BJ (cell line): ENCODE measurements around the gene LOX. TPM values are rescaled to one million over a fixed set of nuclear protein-coding genes. Genes with fewer than 3 reads are reported as not detected.

Source experiments
- CTCF ChIA-PET: fragments of 350-600 bp; formaldehyde crosslinking; extraction: SDS; loops from one replicate; lab custom pipeline; 2021; ENCODE audit warnings: antibody characterized with exemption, inconsistent platforms; lab: Yijun Ruan, JAX
- POLR2A ChIA-PET: fragments of 300-600 bp; sonication (Branson Sonifier 250); formaldehyde crosslinking; extraction: SDS; loops from one replicate; lab custom pipeline; 2021; ENCODE audit warnings: antibody characterized with exemption; lab: Charles Lee
- DNase-seq: peaks from one replicate; pipeline ENCODE4 v3.0.0-alpha.2; 2011; ENCODE audit warnings: low read depth
- H3K27me3 ChIP-seq: 2 replicates; pipeline ENCODE4 v1.6.0; 2011; ENCODE audit warnings: low read length; ENCODE audit not compliant: control insufficient read depth, insufficient read depth
- H3K36me3 ChIP-seq: 2 replicates; pipeline ENCODE4 v1.5.1; 2011; ENCODE audit warnings: low read length; ENCODE audit not compliant: control insufficient read depth, insufficient read depth
- H3K4me3 ChIP-seq: 2 replicates; pipeline ENCODE4 v1.5.1; 2011; ENCODE audit warnings: low read depth, mild to moderate bottlenecking, control low read depth, low read length
- CTCF ChIP-seq: IDR thresholded peaks from 2 replicates; pipeline ENCODE4 v1.5.1; 2011; ENCODE audit warnings: low read depth, mild to moderate bottlenecking, control low read depth, inconsistent platforms, low read length, moderate library complexity; ENCODE audit not compliant: insufficient read depth
- polyA plus RNA-seq: library from polyadenylated mRNA; depleted of rRNA; stranded (reverse); fragments of >200 nt; gene quantifications from 2 replicates; pipeline ENCODE4 v1.2.3, GENCODE V29; 2011

Gene LOX
- polyA plus RNA-seq, 1 experiment = 668 TPM

- no peak for TF ChIP-seq CTCF
These were observed 29.0 kb upstream of the LOX start for GRCh38 chr5:122107016-122107415.

GRCh38 chr5:122105909-122106308 lies 27.9 kb upstream of the LOX start:
- H3K4me3 ChIP-seq = no peak overlapping the region
- TF ChIP-seq CTCF = no peak
- no peaks in the 10 kb centered on the region for H3K36me3 ChIP-seq
- no peak for DNase-seq
- ChIA-PET POLR2A (no interaction called here), CTCF (no interaction called here)
- no peaks in the 10 kb centered on the region for H3K27me3 ChIP-seq

More at GRCh38 chr5:122107016-122107415, 29.0 kb upstream of the LOX start:
- ChIA-PET POLR2A (no interaction called here), CTCF (no interaction called here)
- H3K4me3 ChIP-seq = no peak overlapping the region
- H3K36me3 ChIP-seq = no peaks in the 10 kb centered on the region
- H3K27me3 ChIP-seq = no peaks in the 10 kb centered on the region
- DNase-seq = no peak

- POLR2A ChIA-PET = no interaction called here
- Histone ChIP-seq H3K27me3 (no peaks in the 10 kb centered on the region), H3K36me3 (no peaks in the 10 kb centered on the region), H3K4me3 (no peak overlapping the region)
- CTCF ChIA-PET = interaction anchor here (1.2 to 3.1 kb wide), 10 partner anchors 19 to 142 kb away, joined by 4 to 13 read pairs (median 8); partner anchors contain the start of gene SRFBP1
- TF ChIP-seq CTCF = no peak
- no peak for DNase-seq
These were observed 24.8 kb upstream of the LOX start for GRCh38 chr5:122102825-122103224.

- POLR2A ChIA-PET = interaction anchor here (0.7 kb wide), 1 partner anchor 191 kb away, joined by 5 read pairs; no protein-coding TSS in a partner anchor
- no peak overlapping the region for H3K4me3 ChIP-seq
These were observed 23.7 kb upstream of the LOX start for GRCh38 chr5:122101636-122102285.

More at GRCh38 chr5:122101636-122102285, 23.7 kb upstream of the LOX start:
- CTCF ChIA-PET = interaction anchor here (0.6 to 2.8 kb wide), 20 partner anchors 8 to 141 kb away, joined by 3 to 13 read pairs (median 4); partner anchors contain the start of gene SRFBP1
- no peaks in the 10 kb centered on the region for H3K27me3 ChIP-seq
- no peaks in the 10 kb centered on the region for H3K36me3 ChIP-seq
- TF ChIP-seq CTCF = peak; percentile 64
- DNase-seq = no peak
